ENCODE measurements around the gene EIF1AD. TPM values are rescaled to one million over a fixed set of nuclear protein-coding genes. Genes with fewer than 3 reads are reported as not detected.
"Not testable (repeated sequence)": the region's sequence is repeated elsewhere in the genome, so short reads cannot be mapped to it uniquely, and the experiment has no call there.

Gene EIF1AD, protein sequence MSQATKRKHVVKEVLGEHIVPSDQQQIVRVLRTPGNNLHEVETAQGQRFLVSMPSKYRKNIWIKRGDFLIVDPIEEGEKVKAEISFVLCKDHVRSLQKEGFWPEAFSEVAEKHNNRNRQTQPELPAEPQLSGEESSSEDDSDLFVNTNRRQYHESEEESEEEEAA
- total RNA-seq: 21.7 and 29.7 TPM in 2 replicates

DNA sequence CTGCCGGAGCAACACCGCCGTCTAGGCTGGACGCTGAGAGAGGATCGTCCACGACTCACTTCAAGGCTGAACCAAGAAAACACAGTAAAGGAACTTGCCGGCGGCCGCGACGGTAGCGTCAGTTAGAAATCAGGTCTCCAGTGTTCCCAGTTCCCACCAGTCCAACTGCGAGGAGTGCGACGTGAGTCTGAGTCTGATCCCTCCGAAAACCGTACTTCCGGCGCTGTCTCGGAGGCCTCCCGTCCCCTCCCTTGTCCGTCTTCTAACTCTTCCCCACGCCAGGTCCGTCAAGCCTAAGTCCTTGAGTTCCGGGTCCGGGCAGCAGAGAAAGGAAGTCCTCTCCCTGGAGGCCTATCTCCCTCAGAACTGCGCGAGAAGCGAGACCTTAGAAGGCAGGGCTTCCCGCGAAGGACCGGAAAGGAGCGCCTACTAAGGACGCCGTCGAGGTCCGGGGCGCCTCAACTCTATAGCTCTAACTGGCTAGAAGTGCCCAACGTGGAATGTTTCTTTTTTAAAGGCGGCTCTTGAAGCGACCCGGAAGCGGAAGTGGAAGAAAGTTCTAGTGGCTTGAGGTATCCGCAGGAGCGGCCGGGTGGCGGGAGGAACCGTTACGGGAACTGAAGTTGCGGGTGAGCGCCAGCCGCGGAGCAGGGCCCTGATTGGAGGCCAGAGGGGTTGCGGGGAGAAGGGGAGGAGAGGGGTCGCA, at the start of gene EIF1AD, which contains the start of gene BANF1:
EIF1AD (minus strand) TSS at position 216 of the 706 bp plus-strand sequence. CDS start 1,768 bp downstream, outside the sequence.
BANF1 (plus strand) TSS at position 562 of the 706 bp plus-strand sequence. CDS start 748 bp downstream, outside the sequence.
- peak; percentile 90 to 98 for DNase-seq (ENCODE audit: low read depth in 2 of 2)

DNA sequence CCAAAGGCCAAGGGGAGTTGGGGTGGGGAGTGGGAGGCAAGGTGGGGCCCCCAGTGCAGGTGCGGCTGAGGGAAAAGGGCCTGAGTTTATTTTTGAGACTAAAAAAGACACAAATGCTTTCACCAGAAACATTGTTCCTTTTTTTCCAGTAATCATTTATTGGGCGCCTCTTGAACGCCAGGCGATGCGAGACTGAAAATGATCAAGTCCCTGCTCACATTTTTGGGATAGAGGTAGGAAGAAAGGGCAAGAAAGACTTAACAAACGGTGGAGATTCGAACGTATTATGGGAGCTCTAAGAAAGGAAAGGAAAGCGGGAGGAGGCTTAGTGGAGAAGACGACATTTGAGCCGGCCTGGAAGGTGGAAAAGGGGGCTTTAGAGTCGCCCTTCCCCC, 49.4 kb upstream of the EIF1AD start:
- no peak for DNase-seq (ENCODE audit: low read depth in 2 of 2)

DNA sequence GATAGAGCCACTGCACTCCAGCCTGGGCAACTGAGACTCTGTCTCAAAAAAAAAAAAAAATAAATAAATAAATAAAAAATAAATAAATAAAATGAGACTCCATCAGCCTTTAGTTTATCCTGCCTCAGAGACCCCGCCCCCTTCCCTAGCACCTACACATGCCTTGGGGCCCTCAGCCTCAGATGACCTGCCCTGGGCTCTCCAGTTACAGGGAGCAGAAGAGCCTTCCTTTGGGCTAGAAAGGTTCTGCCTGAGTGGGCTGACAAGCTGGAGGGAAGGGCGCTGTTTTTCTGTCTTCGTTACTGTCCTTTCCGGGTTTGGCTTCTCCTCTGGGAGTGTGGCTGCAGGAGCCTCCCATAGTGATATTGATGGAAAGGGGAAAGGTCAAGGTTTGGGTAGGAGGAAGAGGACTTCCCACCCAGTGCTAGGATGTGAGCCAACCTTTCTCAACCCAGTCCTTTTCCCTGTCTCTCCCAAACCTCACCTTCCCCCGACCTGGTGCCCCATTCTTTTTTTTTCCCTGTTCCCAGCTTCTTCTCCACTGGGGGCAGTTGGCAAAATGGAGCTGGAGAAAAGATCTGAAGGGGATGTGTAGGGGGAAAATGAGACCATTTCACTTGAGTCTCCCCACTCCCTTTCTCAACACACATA, 48.7 kb upstream of the EIF1AD start:
- no peak for DNase-seq (ENCODE audit: low read depth in 2 of 2)

DNA sequence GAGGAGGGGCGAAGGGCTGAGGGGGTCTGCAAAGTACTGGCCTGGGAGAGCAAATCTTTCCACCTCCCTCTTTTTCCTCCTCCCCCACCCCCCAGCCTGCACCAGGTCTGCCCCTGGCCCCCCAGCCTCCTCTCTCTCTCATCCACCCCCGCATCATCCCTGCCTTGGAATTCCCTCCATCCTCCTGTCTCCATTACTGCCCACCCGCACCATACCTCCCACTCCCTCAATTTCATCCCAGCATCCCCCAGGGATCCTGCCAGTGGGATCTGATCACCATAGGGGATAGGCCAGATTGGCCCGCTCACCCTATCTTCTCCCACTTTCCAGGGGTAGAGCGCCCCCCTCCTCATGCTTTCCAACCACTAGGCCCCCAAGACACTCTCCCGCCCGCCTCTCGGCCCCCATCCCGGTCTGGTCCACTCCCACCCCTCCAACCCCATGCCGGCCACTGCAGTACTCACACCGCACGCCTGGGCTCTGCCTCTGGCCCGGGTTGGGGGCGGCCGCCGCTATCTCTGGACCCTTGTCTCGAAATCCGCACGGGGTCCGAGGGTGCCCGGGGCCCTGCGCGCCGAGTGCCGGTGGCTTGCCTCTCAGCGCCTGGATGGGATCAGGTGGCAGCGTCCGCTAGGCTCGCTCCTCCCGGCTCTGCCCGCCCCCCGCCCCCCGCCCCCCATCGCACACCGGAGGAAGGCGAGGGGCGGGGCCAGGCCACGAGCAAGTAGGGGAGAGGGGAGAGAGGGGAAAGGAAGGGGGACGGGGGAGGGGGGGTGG, 46.8 kb upstream of the EIF1AD start, which contains the start of gene GAL3ST3:
GAL3ST3 (minus strand) TSS at position 615 of the 777 bp plus-strand sequence. CDS start 3,746 bp downstream, outside the sequence.
- DNase-seq (ENCODE audit: low read depth in 2 of 2): no peak

DNA sequence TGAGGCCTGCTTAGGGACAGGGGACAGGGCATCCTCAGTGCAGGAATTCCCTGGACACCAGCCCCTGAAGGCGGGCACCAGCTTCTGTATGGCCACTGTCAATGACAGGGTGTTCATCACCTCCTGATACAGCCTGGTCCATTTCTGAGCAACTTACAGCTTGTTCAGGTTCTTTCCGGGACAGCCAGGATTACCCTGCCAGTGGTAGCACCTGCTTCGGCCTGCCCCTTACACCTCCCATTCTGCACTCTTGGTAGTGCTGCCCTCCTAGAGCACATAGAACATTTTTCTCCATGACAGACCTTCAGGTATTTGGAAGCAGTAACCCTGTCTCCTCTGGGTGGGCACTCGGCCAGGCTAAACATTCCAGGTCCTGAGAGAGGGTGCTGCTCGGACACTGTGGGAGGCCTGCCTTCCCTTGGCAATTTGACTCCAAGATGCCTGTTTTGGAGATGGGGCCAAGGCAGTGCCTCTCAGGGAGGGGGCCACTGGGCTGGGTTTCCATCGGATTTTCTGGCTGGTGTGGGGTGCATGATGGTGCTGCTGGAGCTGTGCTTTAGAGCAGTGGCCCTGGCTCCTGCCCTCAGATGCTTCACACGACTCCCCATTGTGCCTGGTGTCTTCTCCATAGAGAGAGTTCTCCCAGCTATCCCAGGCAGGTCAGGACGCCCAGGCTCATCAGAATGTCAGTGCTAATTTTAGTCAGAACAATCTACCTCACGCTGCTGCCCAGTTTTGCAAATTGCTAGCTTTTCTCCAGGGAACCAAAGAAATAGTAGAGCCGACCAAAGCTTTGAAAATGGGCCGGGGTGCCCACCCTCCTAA, 45.8 kb upstream of the EIF1AD start:
- DNase-seq (ENCODE audit: low read depth in 2 of 2): no peak

DNA sequence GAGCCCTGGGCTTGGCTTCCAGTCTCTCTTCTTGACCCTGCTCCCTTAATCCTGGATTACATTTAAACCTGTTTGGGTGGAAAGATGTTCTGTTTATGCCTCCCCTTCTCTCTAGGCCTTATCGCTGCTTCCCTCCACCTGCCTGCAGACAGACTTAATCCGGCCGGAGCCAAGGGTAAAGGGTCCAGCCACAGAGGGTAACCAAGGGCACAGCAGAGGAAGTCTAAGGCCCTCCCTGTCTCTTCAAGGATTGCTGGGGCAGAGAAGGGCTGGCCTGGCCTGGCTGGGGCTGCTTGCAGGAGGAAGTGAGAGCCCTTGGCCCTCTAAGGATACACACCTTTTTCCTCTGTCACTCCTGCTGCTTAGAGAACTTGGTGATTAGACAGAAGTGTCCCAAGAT, 44.9 kb upstream of the EIF1AD start:
- no peak for DNase-seq (ENCODE audit: low read depth in 2 of 2)

DNA sequence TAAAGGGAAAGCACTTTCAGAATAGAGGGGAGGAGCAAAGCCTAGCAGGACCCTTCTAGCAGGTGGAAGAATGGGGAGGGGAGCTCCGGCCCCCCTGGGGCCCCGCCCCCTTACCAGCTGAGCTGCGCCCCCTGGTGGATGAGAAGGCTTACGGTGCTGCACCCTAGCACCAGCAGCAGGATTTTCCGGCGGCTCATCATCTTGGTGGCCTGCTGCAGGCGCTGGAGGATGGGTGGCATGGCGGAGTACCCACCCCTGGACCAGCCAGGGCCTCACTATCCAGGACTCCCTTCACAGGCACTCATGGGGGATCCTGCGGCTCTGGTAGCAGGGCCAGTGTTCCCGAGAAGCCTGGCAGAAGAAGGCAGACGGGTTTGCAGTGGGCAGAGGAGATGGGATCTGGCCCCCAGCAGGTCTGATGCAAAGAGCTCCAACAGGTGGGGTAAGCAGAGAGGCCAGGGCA, 43.3 kb upstream of the EIF1AD start:
- DNase-seq (ENCODE audit: low read depth in 2 of 2): peak; percentile 48 to 82

DNA sequence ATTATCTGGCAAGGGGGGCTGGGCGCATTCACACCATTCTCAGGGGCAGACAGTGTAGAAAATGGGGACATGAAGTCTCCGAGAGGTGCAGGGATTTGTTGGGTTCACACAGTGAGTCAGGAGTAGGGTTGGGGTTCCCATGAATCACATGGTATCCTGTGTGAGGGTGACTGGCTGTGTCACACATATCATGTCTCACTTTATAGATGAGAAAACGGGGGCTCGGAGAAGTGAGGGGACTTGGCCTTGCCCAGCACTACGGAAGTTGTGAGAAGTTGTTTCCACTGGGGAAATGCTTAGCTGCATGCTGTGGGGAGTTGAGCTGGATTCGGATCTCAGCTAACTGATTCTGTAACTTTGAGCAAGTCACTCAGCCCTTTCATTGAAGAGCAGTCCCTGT, 42.8 kb upstream of the EIF1AD start:
- no peak for DNase-seq (ENCODE audit: low read depth in 2 of 2)

DNA sequence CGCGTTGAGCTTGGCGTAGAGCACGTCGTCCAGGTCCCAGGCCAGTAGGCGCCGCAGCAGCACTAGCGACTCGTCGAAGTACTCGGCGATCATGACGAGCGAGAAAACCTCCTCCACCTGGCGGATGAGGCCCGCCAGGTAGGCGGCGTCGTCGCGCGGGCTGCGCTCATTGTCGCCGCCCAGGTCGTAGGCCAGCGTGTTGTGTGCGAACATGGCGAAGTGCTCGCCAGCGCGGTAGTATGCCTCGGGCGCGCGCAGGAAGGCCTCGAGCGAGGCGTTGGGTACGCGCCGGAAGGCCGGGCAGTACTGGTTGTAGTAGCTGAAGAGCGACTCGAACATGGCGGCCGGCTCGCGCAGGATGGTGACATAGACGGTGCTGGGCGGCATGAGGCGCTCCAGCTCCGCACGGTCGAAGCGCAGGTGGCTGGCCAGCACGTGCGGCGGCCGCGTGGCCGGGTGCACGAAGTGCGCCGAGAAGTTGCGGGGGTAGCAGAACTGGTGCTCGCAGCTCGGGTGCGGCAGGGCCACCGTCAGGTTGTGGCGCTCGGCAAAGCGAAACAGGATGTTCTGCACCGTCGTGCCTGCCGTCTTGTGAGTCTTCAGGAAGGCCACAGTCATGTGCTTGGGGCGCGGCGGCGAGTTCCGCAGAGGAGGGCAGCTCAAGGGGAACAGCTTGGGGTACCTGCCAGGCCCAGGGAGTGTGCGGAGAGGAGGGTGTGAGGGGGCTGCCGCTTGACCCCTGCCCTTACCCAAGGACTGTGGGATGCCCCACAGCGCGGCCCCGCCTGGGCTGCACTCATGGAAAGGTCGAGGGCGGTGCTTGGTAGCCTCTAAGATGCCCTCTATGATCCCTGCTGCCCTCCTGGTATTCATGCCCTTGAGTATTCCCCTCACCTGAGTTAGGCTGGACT, 41.3 kb upstream of the EIF1AD start:
- DNase-seq (ENCODE audit: low read depth in 2 of 2): no peak

DNA sequence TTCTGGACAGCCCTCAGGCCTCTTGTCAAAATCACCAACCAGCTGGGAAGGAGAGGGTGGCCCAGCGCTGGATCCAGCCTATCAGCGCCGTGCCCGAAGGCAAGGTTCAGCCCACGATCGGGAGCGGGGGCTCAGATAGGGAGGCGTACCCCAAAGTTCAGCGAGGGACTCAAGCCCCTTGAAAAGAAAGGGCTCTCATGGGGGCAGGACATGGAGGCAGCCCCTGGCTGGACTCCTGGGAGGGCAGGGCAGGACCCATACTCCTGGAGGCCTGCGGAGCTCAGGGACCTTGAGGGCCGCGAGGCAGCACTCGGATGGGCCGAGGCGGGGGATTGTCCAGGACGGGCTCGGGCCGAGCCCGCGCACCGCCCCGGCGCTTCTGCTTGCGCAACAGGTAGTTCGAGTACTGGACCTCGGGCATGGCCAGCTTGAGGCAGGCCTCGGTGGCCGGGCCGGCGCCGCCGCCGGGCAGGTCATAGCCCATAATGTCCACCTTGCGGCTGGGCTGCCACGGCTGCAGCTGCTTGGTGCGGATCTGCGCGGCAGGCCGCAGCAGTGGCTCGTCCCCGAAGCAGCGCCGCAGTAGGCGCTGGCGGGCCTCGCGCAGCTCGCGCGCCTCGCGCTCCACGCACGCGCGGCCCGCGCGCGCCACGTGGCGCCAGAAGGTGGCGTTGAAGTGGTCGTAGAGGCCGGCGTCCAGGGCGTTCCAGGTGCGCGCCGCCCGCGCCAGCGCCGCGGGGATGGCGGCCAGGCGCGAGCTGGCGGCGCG, 40.5 kb upstream of the EIF1AD start:
- no peak for DNase-seq (ENCODE audit: low read depth in 2 of 2)

DNA sequence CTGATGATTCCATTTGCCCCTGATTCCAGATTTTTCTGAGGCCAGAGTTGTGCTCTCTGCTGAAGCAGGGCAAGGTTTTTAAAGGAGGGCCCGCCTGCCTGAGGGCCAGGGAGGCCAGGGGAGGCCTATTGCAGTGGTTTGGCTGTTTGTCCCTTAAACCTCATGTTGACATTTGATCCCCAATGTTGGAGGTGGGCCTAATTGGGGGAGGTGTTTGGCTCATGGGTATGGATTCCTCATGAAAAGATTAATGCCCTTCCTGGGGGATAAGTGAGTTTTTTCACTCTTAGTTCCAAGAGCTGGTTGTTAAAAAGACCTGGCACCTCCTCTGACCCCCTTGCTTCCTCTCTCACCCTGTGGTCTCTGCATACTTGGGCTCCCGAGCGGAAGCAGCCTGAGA, 37.8 kb upstream of the EIF1AD start:
- DNase-seq (ENCODE audit: low read depth in 2 of 2): no peak

DNA sequence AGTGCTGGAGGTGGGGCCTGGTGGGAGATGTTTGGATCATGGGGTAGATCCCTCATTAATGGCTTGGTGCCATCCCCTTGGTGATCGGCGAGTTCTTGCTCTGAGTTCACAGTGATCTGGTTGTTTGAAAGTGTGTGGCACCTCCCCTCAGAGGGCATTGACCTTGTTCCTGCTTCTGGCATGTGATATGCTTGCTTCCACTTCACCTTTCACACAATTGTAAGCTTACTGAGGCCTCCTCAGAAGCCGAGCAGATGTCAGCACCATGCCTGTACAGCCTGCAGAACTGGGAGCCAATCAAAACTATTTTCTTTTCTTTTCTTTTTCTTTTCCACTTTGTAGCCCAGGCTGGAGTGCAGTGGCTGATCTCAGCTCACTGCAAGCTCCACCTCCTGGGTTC, 35.4 kb upstream of the EIF1AD start:
- no peak for DNase-seq (ENCODE audit: low read depth in 2 of 2)

DNA sequence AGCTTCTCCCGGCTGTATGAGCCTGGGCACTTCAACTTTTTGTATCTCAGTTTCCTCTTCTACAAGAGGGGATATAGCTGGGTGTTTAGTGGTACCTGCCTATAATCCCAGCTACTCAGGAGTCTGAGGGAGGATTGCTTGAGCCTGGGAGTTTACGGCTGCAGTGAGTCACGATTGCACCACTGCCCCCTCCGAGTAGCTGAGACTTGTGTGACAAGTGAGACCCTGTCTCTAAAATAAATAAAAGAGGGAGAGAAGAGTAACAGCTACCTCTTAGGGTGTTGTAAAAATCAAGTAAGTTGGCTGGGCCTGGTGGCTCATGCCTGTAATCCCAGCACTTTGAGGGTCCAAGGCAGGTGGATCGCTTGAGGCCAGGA, 34.4 kb upstream of the EIF1AD start:
- no peak for DNase-seq (ENCODE audit: low read depth in 2 of 2)

DNA sequence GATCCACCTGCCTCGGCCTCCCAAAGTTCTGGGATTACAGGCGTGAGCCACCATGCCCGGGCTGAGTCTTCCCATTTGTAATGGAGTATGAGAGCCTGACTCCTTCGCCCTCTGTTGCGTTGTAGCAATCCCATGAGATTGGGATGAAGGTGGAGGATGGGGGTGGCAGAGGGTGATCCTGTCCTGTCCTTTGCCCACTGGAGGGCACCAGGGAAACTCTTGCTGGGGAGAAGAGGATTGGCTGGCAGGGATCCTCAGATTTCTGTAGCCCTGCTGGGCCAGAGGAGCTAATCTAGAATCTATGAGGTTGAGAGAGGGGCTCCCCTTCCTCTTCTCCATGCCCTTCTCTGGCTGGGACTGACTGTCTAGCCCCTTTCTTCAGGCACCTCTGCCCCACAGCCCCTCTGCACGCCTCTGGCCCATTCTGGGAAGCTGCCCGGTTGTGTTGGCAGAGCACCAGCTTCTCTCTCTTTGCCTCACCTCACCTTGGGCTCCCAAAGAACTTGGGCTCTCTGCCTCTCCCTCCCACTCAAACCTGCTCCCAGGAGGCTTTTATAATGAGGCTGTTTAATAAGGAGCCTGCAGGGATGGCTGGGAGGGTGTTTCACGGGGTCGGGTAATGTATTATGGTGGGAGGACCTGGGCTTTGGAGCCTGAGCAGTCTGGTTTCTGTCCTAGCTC, 33.8 kb upstream of the EIF1AD start:
- no peak for DNase-seq (ENCODE audit: low read depth in 2 of 2)

DNA sequence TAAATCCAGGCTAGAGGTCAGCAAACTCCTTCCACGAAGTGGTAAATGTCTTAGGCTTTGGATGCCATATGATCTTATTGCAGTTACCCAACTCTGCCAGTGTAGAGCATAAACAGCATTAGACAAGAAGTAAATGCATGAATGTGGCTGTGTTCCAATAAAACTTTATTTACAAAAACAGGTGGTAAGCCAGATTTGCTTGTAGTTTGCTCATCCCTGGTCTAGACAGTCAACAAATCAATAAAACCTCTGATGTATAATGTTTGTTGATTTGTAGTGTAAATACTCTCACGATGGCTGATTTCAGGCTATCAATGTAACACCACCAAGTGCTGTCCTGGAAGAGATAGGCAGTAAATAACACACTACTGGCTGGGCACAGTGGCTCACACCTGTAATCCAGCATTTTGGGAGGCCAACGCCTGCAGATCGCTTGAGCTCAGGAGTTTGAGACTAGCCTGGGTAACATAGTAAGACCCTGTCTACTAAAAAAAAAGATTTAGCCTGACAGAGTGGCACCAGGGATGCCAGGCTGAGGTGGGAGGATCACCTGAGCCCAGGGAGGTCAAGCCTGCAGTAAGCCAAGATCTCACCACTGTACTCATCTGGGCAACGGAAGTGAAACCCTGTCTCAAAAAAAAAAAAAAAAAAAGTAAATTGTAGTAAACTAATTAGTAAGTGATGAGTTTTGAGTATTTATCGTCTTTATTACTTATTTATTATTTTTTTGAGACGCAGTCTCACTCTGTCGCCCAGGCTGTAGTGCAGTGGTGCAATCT, 31.2 kb upstream of the EIF1AD start:
- no peak for DNase-seq (ENCODE audit: low read depth in 2 of 2)

DNA sequence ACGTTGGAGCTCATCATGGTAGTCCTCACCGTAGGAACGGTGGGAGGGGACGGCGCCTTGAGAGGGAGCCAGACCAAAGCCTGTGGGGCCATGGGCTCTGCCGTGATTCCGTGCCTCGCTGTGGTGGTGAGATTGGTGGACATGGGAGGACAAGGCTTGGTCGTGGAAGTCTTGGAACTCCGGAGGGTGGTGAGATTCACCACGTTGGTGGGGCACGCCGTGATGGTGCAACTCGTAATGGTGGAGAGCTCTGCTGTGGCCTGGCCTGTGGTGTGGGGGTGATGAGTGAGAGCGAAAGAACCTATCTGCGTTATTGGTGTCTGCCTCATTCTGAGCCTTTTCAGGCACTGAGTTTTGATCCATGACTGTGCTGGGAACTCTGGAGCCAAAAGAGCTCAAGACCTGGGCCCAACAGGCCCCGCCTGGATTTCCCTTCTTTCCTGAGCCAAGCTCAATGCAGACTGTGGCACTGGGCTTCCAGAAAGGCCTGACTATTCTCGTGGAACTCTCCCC, 24.1 kb upstream of the EIF1AD start, which contains the start of gene CATSPER1:
CATSPER1 (minus strand) TSS at position 463 of the 513 bp plus-strand sequence; CDS start at position 363, 100 bp downstream.
- no peak for DNase-seq (ENCODE audit: low read depth in 2 of 2)

DNA sequence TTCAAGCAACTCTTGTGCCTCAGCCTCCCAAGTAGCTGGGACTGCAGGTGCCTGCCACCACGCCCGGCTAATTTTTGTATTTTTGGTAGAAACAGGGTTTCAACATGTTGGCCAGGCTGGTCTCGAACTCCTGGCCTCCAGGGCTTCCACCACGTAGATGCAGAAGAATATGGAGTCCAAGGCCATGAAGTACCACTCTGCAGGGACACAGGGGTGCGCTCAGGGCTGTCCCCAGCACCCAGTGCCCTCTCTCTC, 21.2 kb upstream of the EIF1AD start:
- DNase-seq (ENCODE audit: low read depth in 2 of 2): not testable (repeated sequence)
